ENCODE results near the gene TBCK. TPM values are rescaled to one million over a fixed set of nuclear protein-coding genes. Genes with fewer than 3 reads are reported as not detected.

Gene TBCK
- total RNA-seq, 4 donors from 2014 or later: 46.5 to 55.3 (median 51.4) TPM

GRCh38 chr4:106058921-106059320 lies 257.1 kb downstream of the TBCK start:
- H3K4me1 ChIP-seq: no peaks in the 10 kb centered on the region
- H3K27ac ChIP-seq: no peak overlapping the region
- no peaks in the 10 kb centered on the region for H3K36me3 ChIP-seq
- no peaks in the 10 kb centered on the region for H3K27me3 ChIP-seq
- TF ChIP-seq POLR2A (IDR thresholded peaks at IDR 0.05): no peak
- TF ChIP-seq EP300 (IDR thresholded peaks at IDR 0.05): no peak
- no peak for TF ChIP-seq CTCF (IDR thresholded peaks at IDR 0.05)
- H3K9me3 ChIP-seq: no peaks in the 10 kb centered on the region
- no peak for DNase-seq (ENCODE audit: low spot score in 2 of 2)
- no peak overlapping the region for H3K4me3 ChIP-seq

- no peaks in the 10 kb centered on the region for H3K9me3 ChIP-seq
- H3K27ac ChIP-seq: no peak overlapping the region
- DNase-seq (ENCODE audit: low spot score in 2 of 2): no peak
- no peaks in the 10 kb centered on the region for H3K36me3 ChIP-seq
- no peak for TF ChIP-seq EP300 (IDR thresholded peaks at IDR 0.05)
- TF ChIP-seq POLR2A (IDR thresholded peaks at IDR 0.05): no peak
- no peak for TF ChIP-seq CTCF (IDR thresholded peaks at IDR 0.05)
- no peak overlapping the region for H3K4me3 ChIP-seq
- no peaks in the 10 kb centered on the region for H3K4me1 ChIP-seq
- H3K27me3 ChIP-seq: no peaks in the 10 kb centered on the region
Measured at GRCh38 chr4:106056914-106057313, 259.1 kb downstream of the TBCK start.

- no peaks in the 10 kb centered on the region for H3K4me1 ChIP-seq
- no peak for DNase-seq (ENCODE audit: low spot score in 2 of 2)
- no peaks in the 10 kb centered on the region for H3K9me3 ChIP-seq
- H3K4me3 ChIP-seq: no peak overlapping the region
- no peak for TF ChIP-seq CTCF (IDR thresholded peaks at IDR 0.05)
- no peak for TF ChIP-seq EP300 (IDR thresholded peaks at IDR 0.05)
- TF ChIP-seq POLR2A (IDR thresholded peaks at IDR 0.05): no peak
- 58 to 59% methylated on average over 1 of the region's 1 CpG for WGBS, 2 donors
- H3K27ac ChIP-seq: no peak overlapping the region
- H3K36me3 ChIP-seq: peaks cover 0 to under 1% (median 0%) of the 10 kb centered on the region in 3 donors
- no peaks in the 10 kb centered on the region for H3K27me3 ChIP-seq
Measured at GRCh38 chr4:106051514-106051913, 264.5 kb downstream of the TBCK start.

- H3K36me3 ChIP-seq: peaks cover 0 to 7% (median 0%) of the 10 kb centered on the region in 3 donors
- H3K27me3 ChIP-seq: no peaks in the 10 kb centered on the region
- no peak overlapping the region for H3K4me3 ChIP-seq
- TF ChIP-seq POLR2A (IDR thresholded peaks at IDR 0.05) (no peak), CTCF (IDR thresholded peaks at IDR 0.05) (no peak), EP300 (IDR thresholded peaks at IDR 0.05) (no peak)
- no peak for DNase-seq (ENCODE audit: low spot score in 2 of 2)
- H3K4me1 ChIP-seq: no peaks in the 10 kb centered on the region
- no peak overlapping the region for H3K27ac ChIP-seq
- H3K9me3 ChIP-seq: no peaks in the 10 kb centered on the region
Measured at GRCh38 chr4:106049490-106049889, 266.5 kb downstream of the TBCK start.

- 53 to 57% methylated on average over 2 of the region's 2 CpGs for WGBS, 2 donors
- Histone ChIP-seq H3K27me3 (no peaks in the 10 kb centered on the region), H3K36me3 (peaks cover 0 to 7% (median 0%) of the 10 kb centered on the region in 3 donors), H3K4me1 (no peaks in the 10 kb centered on the region), H3K4me3 (no peak overlapping the region), H3K27ac (peak overlapping the region in 1 of 4 donors; percentile 0), H3K9me3 (no peaks in the 10 kb centered on the region)
- DNase-seq (ENCODE audit: low spot score in 2 of 2): no peak
- TF ChIP-seq POLR2A (IDR thresholded peaks at IDR 0.05) (no peak), CTCF (IDR thresholded peaks at IDR 0.05) (no peak), EP300 (IDR thresholded peaks at IDR 0.05) (no peak)
Measured at GRCh38 chr4:106048250-106048971, 267.6 kb downstream of the TBCK start.
